ENCODE data around the gene IGF1R. TPM values are rescaled to one million over a fixed set of nuclear protein-coding genes. Genes with fewer than 3 reads are reported as not detected.

Gene IGF1R
- total and polyA plus RNA-seq, 2 of the 13 experiments (the other 11 are each of a cell fraction or from before 2014, with no cell fraction given), result 15.9 to 18.4 TPM

GRCh38 chr15:98906712-98907083 lies 258.4 kb downstream of the IGF1R start:
- no peak overlapping the region for H3K4me3 ChIP-seq (replicated peaks in 1 of 3; ENCODE audit: insufficient read depth in 1 of 3, low read depth in 2 of 3, low read length in 3 of 3)
- ATAC-seq (no peak), DNase-seq (ENCODE audit: low spot score) (no peak), FAIRE-seq (no peak)
- no peak overlapping the region for H2AFZ ChIP-seq (ENCODE audit: low read length)
- no peaks in the 10 kb centered on the region for H3K9me3 ChIP-seq (ENCODE audit: low read length)
- no peak overlapping the region for H3K4me2 ChIP-seq (ENCODE audit: low read depth, low read length)
- no peak overlapping the region for H3K9ac ChIP-seq (ENCODE audit: insufficient read depth, low read depth, low read length)
- ChIA-PET POLR2A (no interaction called here), CTCF (ENCODE audit: low intra/inter-chr PET ratio, low total read pairs) (no interaction called here)
- BruUV-seq (replicated peaks), result no TSS peak
- intact Hi-C loops (cut with micrococcal nuclease; ENCODE audit: unreplicated experiment), result no loop called here
- H3K4me1 ChIP-seq (ENCODE audit: insufficient read depth, low read length), result peaks cover 23% of the 10 kb centered on the region; the same call in 1 of the 2 replicates
- in situ Hi-C loops (cut with HindIII; ENCODE audit: extremely low pct_ligation_motif_present, low pct_unique_long_range_greater_than_20kb), result no loop called here
- H3K27ac ChIP-seq (ENCODE audit: extremely low read length, insufficient read depth, low read length), result no peak overlapping the region
- H3K27me3 ChIP-seq (ENCODE audit: control insufficient read depth in 1 of 2, insufficient read depth in 2 of 2, low read length in 2 of 2), result no peaks in the 10 kb centered on the region
- 76% methylated on average over 4 of the region's 6 CpGs for WGBS (ENCODE audit: low lambda C conversion rate)
- TF ChIP-seq, protein P1, sequence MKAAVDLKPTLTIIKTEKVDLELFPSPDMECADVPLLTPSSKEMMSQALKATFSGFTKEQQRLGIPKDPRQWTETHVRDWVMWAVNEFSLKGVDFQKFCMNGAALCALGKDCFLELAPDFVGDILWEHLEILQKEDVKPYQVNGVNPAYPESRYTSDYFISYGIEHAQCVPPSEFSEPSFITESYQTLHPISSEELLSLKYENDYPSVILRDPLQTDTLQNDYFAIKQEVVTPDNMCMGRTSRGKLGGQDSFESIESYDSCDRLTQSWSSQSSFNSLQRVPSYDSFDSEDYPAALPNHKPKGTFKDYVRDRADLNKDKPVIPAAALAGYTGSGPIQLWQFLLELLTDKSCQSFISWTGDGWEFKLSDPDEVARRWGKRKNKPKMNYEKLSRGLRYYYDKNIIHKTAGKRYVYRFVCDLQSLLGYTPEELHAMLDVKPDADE (CRISPR knock-in tag; IDR thresholded peaks at IDR 0.05), result no peak
- TF ChIP-seq, protein P2, sequence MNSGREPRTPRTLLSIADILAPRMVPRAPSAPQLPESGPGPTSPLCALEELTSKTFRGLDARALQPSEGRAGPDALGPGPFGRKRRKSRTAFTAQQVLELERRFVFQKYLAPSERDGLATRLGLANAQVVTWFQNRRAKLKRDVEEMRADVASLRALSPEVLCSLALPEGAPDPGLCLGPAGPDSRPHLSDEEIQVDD (CRISPR knock-in tag; IDR thresholded peaks at IDR 0.05; ENCODE audit: borderline replicate concordance), result no peak
- TF ChIP-seq HOXA7 (CRISPR knock-in tag; IDR thresholded peaks at IDR 0.05), result no peak
- TF ChIP-seq, protein P3, sequence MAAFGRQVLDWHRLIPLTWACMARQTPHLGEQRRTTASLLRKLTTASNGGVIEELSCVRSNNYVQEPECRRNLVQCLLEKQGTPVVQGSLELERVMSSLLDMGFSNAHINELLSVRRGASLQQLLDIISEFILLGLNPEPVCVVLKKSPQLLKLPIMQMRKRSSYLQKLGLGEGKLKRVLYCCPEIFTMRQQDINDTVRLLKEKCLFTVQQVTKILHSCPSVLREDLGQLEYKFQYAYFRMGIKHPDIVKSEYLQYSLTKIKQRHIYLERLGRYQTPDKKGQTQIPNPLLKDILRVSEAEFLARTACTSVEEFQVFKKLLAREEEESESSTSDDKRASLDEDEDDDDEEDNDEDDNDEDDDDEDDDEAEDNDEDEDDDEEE (CRISPR knock-in tag; IDR thresholded peaks at IDR 0.05), result no peak
- no peak for TF ChIP-seq GTF2F1 (IDR thresholded peaks at IDR 0.05; ENCODE audit: low read length)
- TF ChIP-seq FIP1L1 (IDR thresholded peaks at IDR 0.05; ENCODE audit: borderline replicate concordance, insufficient read depth, low read depth, low read length), result no peak
- TF ChIP-seq MIER3 (CRISPR knock-in tag; IDR thresholded peaks at IDR 0.05; ENCODE audit: borderline replicate concordance), result no peak
- TF ChIP-seq, protein P4, sequence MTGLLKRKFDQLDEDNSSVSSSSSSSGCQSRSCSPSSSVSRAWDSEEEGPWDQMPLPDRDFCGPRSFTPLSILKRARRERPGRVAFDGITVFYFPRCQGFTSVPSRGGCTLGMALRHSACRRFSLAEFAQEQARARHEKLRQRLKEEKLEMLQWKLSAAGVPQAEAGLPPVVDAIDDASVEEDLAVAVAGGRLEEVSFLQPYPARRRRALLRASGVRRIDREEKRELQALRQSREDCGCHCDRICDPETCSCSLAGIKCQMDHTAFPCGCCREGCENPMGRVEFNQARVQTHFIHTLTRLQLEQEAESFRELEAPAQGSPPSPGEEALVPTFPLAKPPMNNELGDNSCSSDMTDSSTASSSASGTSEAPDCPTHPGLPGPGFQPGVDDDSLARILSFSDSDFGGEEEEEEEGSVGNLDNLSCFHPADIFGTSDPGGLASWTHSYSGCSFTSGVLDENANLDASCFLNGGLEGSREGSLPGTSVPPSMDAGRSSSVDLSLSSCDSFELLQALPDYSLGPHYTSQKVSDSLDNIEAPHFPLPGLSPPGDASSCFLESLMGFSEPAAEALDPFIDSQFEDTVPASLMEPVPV (CRISPR knock-in tag; IDR thresholded peaks at IDR 0.05), result no peak
- no peak for TF ChIP-seq PREB (CRISPR knock-in tag; IDR thresholded peaks at IDR 0.05)
- TF ChIP-seq TBX3 (IDR thresholded peaks at IDR 0.05; ENCODE audit: borderline replicate concordance), result no peak
- no peak for TF ChIP-seq ZNF782 (CRISPR knock-in tag; IDR thresholded peaks at IDR 0.05; ENCODE audit: borderline replicate concordance)
- no peak for TF ChIP-seq HMGXB3 (CRISPR knock-in tag; IDR thresholded peaks at IDR 0.05; ENCODE audit: borderline replicate concordance)
- H4K20me1 ChIP-seq (ENCODE audit: insufficient read depth, low read length), result peaks cover 21% of the 10 kb centered on the region
- H3K79me2 ChIP-seq (ENCODE audit: insufficient read depth, low read length), result no peaks in the 10 kb centered on the region
- peaks cover 27 to 44% of the 10 kb centered on the region in 2 experiments for H3K36me3 ChIP-seq (replicated peaks in 1 of 2; ENCODE audit: control insufficient read depth in 1 of 2, insufficient read depth in 2 of 2, low read length in 2 of 2)
